Measurements from ENCODE around the gene IRF2BP2.
A peak's percentile ranks its signal among the peaks of the same experiment; 100 is the strongest.

IRF2BP2 gene

DNA sequence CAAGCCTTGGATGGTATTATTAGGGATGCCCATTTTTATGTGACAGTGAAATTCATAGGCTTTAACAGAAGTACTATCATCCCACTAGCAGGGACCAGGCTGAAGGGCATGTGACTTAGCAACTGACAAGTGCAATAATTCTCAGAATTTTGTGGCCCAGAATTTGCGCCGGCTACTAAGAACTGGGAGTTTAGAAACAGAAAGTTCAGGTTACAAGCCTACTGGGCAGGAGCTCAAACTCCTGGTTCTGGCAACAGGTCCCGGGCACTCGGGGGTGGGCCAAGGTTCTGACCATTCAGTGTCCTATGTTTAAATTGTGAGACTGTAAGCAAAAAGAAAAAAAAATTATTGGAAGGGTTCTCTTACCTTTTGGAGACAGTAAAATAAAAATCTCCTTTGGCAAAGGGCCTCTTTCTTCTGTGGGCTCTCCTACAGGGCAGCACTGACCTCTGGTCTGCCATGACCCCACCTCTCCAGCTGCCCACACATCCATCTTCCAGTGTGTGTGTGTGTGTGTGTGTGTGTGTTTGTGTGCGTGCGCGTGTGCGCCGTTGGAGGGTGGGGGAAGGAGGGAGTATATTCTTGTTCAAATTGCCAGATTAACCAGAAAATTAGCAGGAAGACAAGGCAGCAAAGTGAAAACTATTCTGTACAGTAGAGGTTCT is 26.1 kb downstream of the IRF2BP2 start:
- no peak for DNase-seq (ENCODE audit: low spot score)
- no peak for TF ChIP-seq CTCF (IDR thresholded peaks at IDR 0.05; ENCODE audit: extremely low read depth, missing control alignments)

DNA sequence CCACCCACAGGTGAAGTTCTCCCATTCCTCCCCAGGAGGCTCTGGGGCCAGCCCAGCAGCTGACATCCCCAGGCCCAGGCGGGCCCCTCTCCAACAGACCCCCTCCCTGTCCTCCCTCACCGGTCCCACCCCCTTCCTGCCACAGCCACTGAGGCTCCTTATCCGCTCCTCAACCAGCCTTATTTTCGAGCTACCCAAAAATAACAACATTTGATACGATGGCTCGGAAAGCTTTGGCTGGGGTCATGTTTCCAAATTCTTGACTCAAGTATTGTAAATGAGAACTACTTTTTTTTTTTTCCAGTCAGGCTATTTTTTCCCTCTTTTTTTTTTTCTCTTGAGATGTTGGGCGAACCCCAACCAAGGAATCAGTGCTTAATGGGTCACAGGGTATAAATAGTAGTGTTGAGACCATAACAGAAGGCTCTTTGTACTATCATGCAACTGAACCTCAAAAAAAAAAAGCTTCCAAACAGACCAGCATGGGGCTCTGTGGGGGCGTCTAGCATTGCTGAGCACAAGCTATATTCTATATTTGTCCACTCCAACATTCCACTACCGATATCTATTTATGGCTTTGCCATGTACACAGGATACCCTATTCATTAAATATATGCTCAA is 27.2 kb downstream of the IRF2BP2 start:
- no peak for TF ChIP-seq CTCF (IDR thresholded peaks at IDR 0.05; ENCODE audit: extremely low read depth, missing control alignments)
- DNase-seq (ENCODE audit: low spot score): no peak

- no peak for DNase-seq (ENCODE audit: low spot score)
- no peak for TF ChIP-seq CTCF (IDR thresholded peaks at IDR 0.05; ENCODE audit: extremely low read depth, missing control alignments)
Measured at GRCh38 chr1:234582186-234582585, 27.8 kb downstream of the IRF2BP2 start.

GRCh38 chr1:234581063-234581714 is 28.8 kb downstream of the IRF2BP2 start:
- no peak for DNase-seq (ENCODE audit: low spot score)
- TF ChIP-seq CTCF (IDR thresholded peaks at IDR 0.05; ENCODE audit: extremely low read depth, missing control alignments): no peak

GRCh38 chr1:234579967-234580366 is 30.0 kb downstream of the IRF2BP2 start:
- no peak for TF ChIP-seq CTCF (IDR thresholded peaks at IDR 0.05; ENCODE audit: extremely low read depth, missing control alignments)
- DNase-seq (ENCODE audit: low spot score): peak; percentile 23

GRCh38 chr1:234578735-234579134 is 31.2 kb downstream of the IRF2BP2 start:
- TF ChIP-seq CTCF (IDR thresholded peaks at IDR 0.05; ENCODE audit: extremely low read depth, missing control alignments): no peak
- no peak for DNase-seq (ENCODE audit: low spot score)

DNA sequence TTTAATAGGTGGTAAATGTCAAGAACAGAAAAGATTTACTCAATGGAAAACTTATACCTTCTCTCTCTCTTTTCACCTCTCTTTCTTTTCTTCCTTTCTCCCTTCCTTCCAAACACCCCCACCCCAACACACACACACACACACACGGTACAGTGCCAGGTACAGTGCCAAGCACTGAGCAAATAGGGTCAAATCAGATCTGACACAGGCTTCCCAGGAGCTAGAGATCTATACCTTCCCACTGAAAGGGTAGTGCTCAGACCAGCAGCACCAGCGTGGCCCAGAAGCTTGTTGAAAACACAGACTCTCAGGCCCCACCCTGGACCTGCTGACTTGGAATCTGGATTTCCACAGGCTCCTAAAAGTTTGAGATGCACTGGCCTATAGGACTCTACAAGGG is 31.9 kb downstream of the IRF2BP2 start:
- no peak for DNase-seq (ENCODE audit: low spot score)
- TF ChIP-seq CTCF (IDR thresholded peaks at IDR 0.05; ENCODE audit: extremely low read depth, missing control alignments): no peak
